A172 (cell line): ENCODE measurements around the gene PDE10A. TPM values are rescaled to one million over a fixed set of nuclear protein-coding genes. Genes with fewer than 3 reads are reported as not detected.

Source experiments
- DNase-seq: peaks from one replicate; pipeline ENCODE4 v3.0.0-alpha.2; 2015; ENCODE audit warnings: low spot score
- total RNA-seq: library from RNA; depleted of rRNA; stranded (reverse); fragments of >200 nt; shearing (Covaris generic); gene quantifications from 2 replicates; pipeline ENCODE4 v1.2.3, GENCODE V29; 2014

Gene PDE10A
- total RNA-seq, 1 experiment from 2014 or later = 13.9 TPM

DNA sequence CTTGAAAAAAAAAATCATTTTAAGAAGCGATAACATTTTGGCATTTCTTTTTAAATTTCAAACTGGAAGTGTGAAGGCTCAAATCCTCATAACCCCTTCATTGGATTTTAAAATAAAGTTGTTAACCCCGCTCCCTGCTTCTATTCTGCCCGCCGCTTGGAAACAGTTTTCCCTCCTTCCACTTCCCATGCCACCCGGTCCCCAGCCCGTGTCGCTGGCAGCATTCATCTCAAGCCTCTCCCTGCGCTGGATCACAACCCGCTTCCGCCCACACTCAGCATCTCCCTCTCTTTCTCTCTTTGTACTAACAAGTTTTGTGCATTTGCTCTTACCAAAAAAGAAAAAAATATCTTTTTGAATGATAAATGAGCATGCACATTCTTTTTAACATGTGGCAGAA, 15.4 kb upstream of the PDE10A start:
- DNase-seq = no peak

DNA sequence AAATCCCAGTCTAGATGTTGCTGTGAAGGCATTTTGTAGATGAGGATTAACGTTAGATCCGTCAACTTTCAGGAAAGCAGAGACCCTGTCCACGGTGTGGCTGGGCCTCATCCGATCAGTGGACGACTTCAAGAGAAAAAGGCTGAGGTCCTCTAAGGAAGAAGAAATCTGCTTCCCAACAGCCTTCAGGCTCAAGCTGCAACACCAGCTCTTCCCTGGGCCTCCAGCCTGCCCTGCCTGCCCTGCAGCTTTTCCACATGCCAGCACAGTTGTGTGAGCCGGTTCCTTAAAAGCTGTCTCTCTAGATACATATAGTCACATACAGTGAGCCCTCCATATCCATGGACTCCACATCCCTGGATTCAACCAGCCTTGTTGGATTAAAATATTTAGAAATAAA, 14.1 kb upstream of the PDE10A start:
- DNase-seq = no peak

DNA sequence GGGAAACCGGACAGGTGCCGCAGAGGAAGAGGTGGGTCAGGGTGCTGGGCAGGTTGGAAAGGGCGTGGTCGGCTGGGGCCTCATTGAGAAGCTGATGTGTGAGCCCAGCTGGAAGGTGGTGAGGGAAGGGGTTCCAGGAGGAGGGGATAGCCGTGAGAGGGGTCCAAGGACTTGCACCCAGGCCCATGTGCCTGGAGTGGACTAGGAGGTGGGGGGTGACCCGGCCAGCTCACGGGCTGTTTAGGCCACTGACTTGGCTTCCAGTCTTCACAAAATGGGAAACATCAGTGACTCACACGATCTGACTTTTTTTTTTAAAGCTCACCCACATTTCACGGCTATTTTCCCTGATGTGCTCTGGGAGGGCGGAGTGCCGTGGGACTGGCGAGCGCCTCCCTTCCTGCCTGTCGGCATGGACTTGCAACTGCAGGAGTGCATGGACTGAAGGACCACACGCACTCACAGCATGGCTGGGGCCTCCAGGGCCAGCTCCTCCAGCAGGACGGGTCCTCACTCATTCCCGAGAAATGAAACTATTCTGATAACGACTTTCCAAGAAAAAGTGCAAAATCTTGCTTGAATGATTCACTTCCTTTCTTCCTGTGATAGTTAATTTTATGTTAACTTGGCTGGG, 13.5 kb upstream of the PDE10A start:
- peak; percentile 73 for DNase-seq

DNA sequence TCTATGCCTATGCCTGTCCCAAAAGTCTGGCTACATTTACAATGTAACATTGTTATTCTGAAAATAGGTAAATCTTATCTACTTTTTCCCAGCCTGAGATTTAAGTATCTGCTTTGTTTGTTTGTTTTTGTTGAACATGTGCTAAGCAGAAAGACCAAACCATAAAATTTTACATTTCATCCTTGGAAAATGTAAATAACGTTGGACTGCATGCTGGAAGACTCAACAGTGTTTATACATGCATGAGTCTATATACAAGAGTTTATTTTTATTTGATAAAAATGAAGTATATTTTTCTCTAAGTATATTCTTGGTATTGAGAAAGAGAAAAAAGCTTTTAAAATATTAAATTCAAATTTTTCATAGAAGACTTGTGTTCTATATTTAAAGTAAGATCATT, 12.1 kb upstream of the PDE10A start:
- no peak for DNase-seq

DNA sequence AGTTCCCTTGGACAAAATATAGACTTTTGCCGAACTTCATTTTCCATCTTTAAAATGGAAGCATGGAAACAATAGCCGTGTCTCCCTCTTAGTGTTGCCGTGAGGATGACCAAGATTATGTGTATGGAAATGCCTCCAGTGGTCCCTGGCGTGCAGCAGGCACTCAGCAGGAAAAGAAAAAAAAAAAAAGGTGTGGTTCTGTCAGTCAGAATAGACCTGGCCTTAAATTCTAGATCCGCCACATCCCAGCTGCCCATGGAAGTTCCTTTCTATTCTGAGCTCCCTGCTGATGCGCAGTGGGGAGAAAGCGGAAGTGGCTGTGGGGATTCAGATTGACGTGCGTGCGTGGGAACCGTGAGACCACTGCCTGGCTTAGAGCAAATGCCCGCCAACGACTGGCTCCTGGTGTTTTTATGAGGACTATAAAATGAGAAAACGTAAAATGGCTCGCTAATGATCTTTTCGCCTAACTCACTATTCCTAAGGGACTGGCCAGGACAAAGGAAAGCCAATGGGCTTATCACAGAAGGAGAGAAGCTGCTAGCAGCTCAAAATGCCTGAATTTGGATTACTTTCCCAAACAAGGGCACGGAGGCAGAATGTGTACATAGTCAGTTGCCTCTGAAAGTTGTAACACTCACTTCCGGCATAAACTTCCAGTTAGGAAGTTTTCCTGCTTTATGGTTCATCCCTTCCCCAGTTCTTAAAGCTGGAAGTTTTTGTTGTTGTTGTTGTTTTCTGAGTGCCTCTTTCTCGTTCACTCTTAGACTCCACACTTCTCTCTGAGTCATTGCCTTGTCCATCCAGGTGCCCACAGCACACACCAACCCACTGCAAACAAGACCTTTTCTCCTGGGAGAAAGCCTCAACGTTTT, 11.4 kb upstream of the PDE10A start:
- peak; percentile 29 for DNase-seq

DNA sequence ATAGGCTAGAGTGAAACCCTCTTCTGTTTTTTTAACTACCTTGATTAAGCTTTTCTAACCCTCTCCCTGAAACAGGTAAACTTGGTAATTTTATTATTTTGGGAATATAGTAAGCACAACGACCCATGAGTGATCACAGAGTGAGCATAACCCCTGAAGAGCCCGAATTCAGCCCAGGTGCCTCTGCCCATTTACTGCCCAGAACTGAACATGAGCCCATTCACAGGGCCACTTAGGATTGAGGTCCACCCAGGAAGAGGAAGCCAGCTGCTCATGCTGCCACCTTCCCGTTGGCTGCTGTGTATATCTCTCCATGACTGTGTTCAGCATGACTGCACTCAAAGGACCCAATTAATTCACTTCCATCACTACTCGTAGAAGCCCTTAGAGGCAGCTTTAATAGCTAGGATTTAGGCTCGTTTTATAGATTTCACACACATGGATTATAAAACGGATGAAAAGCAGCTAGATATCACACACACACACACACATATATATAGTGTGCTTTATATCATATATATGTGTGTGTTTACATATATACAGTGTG, 8.3 kb upstream of the PDE10A start:
- no peak for DNase-seq

DNA sequence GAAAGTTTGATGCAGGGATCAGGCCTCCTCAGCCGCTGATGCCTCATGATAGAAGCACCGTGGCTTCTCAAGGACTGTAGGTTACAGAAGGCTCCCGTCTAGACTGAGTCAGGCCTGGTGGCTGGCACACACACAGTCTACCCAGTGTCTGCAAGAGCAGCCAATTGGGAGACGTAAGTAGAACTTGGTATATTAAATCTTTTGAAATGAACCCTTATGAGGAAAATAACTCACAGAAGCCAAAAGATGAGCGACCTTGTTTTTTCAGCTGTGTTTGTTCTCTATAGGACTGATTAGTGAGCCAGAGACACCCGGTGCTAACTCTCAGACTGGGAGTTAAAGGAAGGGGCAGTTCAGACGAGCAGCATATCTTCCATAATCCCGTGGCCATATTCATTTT, 5.9 kb upstream of the PDE10A start:
- DNase-seq = no peak

DNA sequence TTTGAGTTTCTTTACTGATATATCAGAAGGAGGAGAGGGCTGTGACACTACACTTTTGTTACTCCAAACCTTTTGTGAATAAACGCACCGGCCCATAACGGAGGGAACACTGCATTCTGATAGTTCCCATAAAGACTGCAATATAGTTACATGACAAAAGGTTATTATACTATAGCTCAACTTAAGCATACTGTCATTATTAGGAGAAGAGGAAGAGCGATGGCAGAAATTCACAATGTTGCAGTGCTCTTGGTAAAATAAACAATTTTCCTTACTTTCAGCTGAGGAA, 2.3 kb upstream of the PDE10A start:
- no peak for DNase-seq

DNA sequence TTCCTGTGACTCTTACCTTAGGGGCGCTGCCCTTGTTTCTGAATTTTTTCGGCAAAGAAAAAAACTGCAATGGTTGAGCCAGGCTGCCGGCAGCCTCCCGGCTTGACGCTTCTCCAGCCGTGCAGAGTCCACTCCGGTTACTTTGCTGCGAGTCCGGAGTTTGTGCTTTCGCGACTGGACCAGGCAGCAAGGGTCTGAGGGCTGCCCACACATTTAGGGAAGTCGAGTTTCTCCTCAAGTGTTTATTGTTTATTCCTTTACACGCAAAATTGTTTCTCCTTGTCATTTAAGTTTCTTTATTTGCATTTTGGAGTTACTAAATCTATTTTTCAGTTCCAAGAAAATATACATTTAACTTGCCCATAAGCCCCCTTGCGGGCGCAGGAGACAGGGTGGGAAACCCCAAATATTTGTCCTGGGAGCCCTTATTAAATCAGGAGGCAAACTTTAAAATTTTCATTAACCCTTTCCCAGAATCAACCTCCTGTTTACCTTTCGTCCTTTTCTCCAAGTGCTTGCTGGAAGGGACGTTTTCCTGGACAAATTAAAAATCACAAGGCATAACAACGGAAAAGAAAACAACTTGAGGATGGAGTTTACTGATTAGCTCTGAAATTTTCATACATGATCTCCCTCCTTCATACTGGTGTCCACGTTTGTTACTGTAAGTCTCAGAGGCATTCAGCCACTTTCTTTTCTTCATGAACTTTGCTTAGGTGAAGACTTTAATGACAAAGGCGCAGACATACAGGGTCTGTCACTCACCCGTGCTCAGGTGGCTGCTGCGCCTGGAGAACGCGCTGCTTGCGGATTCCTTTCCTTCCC, 1.7 kb upstream of the PDE10A start:
- no peak for DNase-seq

DNA sequence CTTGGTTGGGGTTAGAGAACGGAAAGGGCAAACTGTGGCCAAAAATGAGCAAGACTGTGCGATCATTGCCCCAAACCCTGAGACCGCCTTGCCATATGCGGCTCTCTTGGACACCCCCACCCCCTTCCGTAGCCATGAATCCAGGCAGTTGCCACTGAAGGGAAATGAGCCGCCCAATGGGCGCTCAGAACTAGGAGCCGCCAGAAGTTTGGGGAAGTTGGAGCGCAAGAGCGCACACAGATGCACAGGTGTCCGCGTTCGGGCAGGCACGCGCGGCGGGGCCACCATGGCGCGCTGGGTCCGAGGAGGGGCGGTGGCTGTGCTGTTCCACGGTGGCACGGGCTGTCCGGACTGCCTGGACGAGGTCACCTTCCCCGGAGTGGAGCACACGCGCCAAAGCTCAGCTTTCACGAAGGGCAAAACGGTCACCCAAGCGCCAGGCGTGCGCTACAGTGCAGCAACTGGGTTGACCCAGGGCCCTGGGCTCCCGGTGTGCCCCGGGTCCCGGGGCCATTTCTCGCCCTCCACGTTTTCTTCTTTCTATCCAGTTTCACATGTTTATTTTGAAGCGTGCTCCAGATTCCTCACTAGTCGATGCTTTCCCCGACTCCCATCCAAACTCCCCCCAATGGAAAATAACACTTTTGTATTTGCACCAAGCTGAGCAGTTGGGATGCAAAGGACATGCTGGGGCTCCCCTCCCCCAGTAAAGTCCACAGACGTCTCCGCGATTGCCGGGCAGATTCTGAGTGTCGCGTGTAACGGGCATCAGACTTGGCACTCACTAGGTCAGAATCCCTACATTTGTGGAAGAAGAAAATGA, 906 bp upstream of the PDE10A start:
- no peak for DNase-seq

DNA sequence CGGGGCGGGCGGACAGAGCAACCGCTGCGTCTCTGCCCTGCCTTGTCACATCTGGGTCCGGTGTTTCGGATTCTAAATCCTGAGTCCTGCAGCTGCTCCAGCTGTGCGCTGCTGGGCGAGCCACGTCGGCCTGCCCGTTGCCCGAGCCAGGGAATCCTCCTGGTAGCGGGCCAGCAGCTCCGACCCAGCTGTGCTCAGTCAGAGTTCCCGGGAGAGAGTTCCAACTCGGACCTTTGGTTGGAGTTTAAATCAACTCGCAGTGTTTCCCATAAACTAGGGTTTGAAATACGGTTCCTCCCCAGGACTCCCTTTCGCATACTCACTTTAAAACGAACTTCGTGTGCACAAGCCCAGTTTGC, 315 bp upstream of the PDE10A start:
- DNase-seq = peak; percentile 17

DNA sequence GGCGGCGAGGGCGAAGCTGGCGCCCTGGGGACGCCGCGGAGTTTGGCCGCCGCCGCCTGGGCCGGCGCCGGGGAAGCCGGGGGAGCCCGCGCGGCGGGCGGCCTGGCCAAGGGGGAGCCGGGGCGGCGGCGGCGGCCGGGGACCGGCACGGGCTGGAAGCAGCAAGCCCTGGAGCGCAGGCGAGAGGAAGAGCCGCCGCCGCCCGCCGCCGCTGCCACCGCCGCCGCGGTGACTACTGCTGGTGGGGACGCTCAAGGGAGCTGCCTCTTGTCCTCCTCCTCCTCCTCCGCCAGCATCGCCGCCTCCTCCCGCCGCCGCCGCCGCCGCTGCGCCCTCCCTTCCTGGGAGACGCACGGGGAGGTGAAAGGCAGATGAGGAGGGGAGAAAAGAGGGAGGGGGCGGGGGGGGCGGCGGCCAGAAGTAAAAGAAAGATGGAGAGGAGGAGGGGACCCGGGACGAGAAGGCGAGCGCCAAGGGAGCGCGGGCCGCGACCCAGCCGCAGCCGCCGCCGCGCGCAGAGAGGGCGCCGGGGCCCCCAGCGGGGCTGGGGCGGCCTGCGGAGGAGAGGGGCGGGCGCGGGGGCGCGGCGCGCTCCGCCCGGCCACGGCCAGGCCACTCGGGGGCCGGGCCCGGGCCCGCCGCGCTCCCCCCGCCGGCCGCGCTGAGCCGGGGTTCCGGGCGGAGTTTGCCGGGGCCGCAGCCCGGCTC, 846 bp downstream of the PDE10A start:
- DNase-seq = peak; percentile 47

DNA sequence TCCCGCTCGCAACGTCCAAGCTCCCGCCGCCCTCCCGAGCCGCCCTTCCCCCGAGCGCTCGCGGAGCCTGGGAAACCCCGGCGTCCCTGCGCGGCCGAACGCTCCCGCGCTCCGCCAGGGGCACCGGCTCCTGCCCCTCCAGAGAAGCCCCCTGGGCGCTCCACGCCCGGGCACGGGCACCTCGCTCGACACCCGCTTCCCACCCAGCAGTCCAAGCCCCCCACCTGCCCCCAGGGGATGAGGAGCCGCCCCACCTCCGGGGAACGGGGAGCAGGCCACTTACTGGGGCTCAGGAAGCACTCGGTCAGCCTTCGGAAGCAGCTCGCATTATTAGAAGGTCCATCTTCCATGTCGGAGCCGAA, 1.4 kb downstream of the PDE10A start:
- DNase-seq = no peak

DNA sequence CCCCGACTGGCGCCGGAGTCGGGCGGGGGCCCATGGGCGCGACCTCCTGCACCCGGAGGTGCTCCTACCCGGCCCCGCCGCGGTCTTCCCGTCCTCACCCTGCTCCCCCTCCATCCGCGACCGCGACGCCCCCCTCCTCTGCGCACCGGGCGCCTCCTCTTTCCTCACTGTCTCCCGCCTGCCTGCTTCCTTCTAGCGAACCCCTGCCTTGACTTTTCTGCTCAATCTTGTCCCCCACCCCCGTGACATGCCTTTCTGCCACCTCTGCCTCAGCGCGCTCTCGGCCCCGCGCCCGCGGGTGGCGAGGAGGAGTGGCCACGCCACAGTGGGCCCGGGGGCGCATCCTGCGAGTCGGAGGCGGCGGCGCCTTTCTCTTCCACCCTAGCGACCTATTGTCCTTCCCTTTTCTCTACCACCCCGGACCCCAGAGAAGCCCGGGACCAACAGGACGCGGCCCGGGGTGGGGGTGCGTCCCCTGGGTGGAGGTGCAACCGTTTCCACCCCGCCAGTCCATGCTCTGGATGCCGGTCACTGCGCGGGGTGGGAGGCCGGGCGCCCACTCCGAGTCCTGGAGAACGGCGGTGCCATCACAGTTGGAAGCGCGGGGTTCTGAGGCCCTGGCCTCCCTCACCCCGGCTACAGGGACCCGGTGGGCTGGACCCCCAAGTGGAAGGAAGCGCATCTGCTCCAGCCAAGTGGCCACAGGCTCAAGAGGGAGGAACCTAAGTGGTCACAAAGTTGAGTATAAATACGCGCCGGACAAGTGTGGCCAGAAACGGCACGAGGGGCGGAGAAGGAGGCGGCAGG, 2.0 kb downstream of the PDE10A start:
- no peak for DNase-seq

DNA sequence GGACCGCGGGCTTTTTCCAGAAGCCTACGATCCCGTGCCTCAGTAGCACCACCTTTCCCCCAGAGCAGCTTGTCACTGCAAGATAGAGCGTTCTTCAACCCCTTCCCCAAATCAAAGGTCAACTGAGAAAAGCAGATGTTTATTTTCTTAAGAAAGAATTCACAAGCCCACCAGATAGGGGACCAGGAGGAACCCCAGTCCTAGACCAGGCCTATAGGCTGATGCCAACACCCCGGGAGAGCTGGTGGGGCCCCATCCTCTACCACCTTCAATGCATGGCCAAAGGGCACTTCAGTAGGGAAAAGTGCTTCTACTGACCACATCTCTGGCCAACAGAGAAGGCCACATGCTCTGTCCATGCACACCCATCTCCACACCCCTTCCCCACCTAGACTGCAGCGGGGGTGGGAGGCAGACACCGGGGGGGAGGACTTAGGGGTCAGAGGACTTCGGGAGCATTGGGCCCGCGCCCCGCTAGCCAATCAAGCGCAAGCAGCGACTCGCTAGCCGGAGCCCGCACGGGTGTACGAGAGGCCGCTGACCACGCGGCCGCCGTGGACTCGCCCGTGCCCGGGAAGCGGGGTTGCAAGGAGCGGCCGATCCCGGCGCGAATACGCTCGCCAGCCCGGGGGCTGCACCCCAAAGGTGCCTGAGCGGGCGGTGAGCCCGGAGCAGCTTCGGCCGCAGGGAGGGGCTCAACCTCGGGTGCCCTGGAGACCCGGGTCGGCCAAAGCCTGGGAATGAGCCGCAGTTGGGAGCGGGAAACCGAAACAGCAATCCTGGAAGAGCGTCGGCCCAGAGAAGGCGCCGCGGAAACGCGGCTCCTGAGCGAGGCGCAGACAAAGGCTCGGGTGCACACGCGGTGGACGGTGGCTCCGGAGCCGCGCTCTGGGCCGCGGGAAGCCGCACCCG, 2.8 kb downstream of the PDE10A start:
- DNase-seq = no peak

DNA sequence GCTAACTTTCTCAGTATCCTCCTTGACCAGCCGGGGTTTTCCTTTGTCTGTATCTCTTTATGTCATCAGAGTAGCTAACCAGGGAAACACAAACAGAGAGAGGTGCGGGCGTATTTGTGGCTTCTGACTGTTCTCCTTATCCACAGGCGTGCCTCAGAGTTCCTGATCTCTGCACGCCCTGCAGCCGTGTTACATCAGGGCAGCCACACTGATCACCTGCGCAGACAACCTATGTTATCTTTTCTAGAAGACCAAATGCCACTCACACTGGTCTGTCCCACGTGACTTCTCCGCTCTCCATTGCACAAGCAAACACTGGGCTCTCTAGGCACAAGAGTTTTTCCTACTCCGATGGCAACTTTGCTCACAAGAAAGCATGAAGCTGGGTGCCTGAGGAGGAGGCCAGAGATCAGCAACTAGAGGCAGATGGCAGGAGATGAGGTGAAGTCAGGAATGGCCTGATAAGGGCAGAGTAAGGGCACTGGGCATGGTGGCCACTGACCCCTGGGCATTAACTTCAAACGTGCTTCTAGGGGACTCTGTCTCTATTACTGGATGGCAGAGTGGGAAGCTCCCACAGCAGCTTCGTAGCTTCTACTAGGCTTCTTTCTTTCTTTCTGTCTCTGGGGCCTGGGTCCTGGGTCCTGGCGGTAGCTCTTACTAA, 4.5 kb downstream of the PDE10A start:
- no peak for DNase-seq

DNA sequence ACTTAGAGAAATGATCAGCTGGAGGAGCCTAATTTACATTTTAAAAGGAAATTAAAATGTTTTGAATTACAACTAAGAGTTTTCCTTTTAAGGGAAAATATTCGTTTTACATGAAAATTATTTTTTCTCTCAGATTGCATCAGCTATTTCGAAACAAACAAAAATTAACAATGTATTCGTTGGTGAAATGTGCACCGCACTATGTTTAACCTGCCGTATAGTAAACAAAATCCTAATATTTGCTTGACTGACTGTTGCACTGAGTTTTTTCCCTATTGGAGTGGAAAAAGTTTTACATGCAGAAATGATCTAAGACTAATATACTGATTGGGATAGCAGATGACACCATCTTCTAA, 5.7 kb downstream of the PDE10A start:
- no peak for DNase-seq

DNA sequence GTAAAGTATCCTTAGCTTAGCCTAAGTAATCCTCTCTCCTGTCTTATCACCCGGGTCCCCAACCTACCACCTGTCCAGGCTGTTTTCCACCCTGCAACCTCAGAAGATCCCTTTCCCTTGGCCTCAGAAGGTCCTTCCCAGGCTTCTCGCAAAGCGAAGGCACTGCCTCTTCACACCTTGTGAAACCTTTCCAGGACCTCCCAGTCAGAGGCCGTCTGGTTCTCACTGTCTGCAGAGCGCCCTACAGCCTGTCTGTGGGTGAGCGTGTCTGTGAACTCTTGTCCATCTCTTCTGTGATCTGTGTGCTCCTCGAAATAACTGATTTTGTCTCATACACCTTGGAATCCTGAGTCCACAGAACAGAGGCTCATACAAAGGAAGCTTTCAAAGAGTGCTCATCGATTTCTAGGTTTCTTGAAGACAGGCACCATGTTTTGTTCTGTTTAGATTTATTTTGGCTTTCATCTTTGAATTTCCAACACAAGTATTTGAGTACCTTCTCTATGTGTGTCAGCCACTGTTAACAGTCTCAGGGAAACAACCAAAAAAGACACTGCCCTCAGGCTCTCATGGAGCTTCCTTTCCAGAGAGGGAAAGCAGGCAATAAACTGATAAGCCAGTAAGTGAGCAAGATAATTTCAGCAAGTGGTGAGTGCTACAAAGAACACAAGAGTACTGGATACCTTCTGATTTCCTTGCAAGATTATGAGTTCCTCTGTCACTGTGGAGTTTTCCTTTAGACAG, 6.3 kb downstream of the PDE10A start:
- no peak for DNase-seq
